Astrocyte (in vitro differentiated cells and primary cell): ENCODE data around the gene PXK. TPM values are rescaled to one million over a fixed set of nuclear protein-coding genes. Genes with fewer than 3 reads are reported as not detected.

ENCODE experiments used
- DNase-seq: peaks from one replicate; pipeline ENCODE4 v3.0.0-alpha.2; 2010; ENCODE audit warnings: low read depth
- FAIRE-seq: peaks from 2 replicates; lab custom pipeline; 2011; peaks lifted over from hg19 to GRCh38; lab: Jason Lieb, UNC
- H2AFZ ChIP-seq: 2 replicates; pipeline ENCODE4 v1.6.0; 2012; ENCODE audit warnings: low read depth, low read length, inconsistent platforms
- H3K27ac ChIP-seq: 2 replicates; pipeline ENCODE4 v1.5.1; 2011; ENCODE audit warnings: low read depth, low read length, inconsistent platforms
- H3K27me3 ChIP-seq: 2 replicates; pipeline ENCODE4 v1.6.0; 2011; ENCODE audit warnings: low read length, inconsistent platforms; ENCODE audit not compliant: insufficient read depth
- H3K36me3 ChIP-seq: 2 replicates; pipeline ENCODE4 v1.5.1; 2011; ENCODE audit warnings: low read length, inconsistent platforms; ENCODE audit not compliant: insufficient read depth
- H3K4me1 ChIP-seq: 2 replicates; pipeline ENCODE4 v1.5.1; 2011; ENCODE audit warnings: low read length, inconsistent platforms; ENCODE audit not compliant: insufficient read depth
- H3K4me2 ChIP-seq: 2 replicates; pipeline ENCODE4 v1.6.0; 2012; ENCODE audit warnings: low read length, inconsistent platforms
- H3K4me3 ChIP-seq: 2 replicates; pipeline ENCODE4 v1.5.1; 2011; ENCODE audit warnings: low read depth, mild to moderate bottlenecking, low read length, inconsistent platforms; ENCODE audit not compliant: insufficient read depth
- H3K79me2 ChIP-seq: 2 replicates; pipeline ENCODE4 v1.6.0; 2012; ENCODE audit warnings: mild to moderate bottlenecking, low read length, inconsistent platforms; ENCODE audit not compliant: insufficient read depth
- H3K9ac ChIP-seq: 2 replicates; pipeline ENCODE4 v1.6.0; 2012; ENCODE audit warnings: mild to moderate bottlenecking, low read length, inconsistent platforms
- H3K9me3 ChIP-seq: 2 replicates; pipeline ENCODE4 v1.5.1; 2012; ENCODE audit warnings: low read depth, mild to moderate bottlenecking, low read length, inconsistent platforms; ENCODE audit not compliant: insufficient read depth
- H4K20me1 ChIP-seq: 2 replicates; pipeline ENCODE4 v1.6.0; 2012; ENCODE audit warnings: low read length, inconsistent platforms; ENCODE audit not compliant: insufficient read depth
- H3K27ac Mint-ChIP-seq: one replicate; pipeline ENCODE4 v1.8.0; 2021; ENCODE audit warnings: mild to moderate bottlenecking, mixed read lengths; ENCODE audit not compliant: unreplicated experiment
- H3K27me3 Mint-ChIP-seq: one replicate; pipeline ENCODE4 v1.8.0; 2021; ENCODE audit warnings: low read depth, mixed read lengths; ENCODE audit not compliant: unreplicated experiment
- H3K36me3 Mint-ChIP-seq: one replicate; pipeline ENCODE4 v1.8.0; 2021; ENCODE audit warnings: low read depth, mixed read lengths; ENCODE audit not compliant: unreplicated experiment
- H3K4me1 Mint-ChIP-seq: one replicate; pipeline ENCODE4 v1.8.0; 2021; ENCODE audit warnings: low read depth, mixed read lengths; ENCODE audit not compliant: unreplicated experiment
- H3K4me3 Mint-ChIP-seq: one replicate; pipeline ENCODE4 v1.8.0; 2021; ENCODE audit warnings: mild to moderate bottlenecking, moderate library complexity, mixed read lengths; ENCODE audit not compliant: unreplicated experiment
- H3K9me3 Mint-ChIP-seq: one replicate; pipeline ENCODE4 v1.8.0; 2021; ENCODE audit warnings: mild to moderate bottlenecking, mixed read lengths; ENCODE audit not compliant: unreplicated experiment
- EZH2 ChIP-seq: IDR thresholded peaks from 2 replicates; pipeline ENCODE4 v1.6.1; 2012; ENCODE audit warnings: mild to moderate bottlenecking, low read length, inconsistent platforms; ENCODE audit not compliant: insufficient read depth
- total RNA-seq: library from RNA; stranded (reverse); gene quantifications from 2 replicates; pipeline ENCODE4 v1.2.1, GENCODE V29; 2021
- TF ChIP-seq, protein P1 (sequence below): IDR thresholded peaks from 2 replicates; pipeline ENCODE4 v1.5.1; 2011; ENCODE audit warnings: low read depth, mild to moderate bottlenecking, inconsistent platforms, low read length, moderate library complexity; ENCODE audit not compliant: insufficient read depth

The PXK gene
- total RNA-seq, 1 donor from 2014 or later, result 10.5 TPM

- TF ChIP-seq, protein P1, sequence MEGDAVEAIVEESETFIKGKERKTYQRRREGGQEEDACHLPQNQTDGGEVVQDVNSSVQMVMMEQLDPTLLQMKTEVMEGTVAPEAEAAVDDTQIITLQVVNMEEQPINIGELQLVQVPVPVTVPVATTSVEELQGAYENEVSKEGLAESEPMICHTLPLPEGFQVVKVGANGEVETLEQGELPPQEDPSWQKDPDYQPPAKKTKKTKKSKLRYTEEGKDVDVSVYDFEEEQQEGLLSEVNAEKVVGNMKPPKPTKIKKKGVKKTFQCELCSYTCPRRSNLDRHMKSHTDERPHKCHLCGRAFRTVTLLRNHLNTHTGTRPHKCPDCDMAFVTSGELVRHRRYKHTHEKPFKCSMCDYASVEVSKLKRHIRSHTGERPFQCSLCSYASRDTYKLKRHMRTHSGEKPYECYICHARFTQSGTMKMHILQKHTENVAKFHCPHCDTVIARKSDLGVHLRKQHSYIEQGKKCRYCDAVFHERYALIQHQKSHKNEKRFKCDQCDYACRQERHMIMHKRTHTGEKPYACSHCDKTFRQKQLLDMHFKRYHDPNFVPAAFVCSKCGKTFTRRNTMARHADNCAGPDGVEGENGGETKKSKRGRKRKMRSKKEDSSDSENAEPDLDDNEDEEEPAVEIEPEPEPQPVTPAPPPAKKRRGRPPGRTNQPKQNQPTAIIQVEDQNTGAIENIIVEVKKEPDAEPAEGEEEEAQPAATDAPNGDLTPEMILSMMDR, result no peak
- no peak for TF ChIP-seq EZH2
- peak overlapping the region; percentile 41 for H3K4me3 Mint-ChIP-seq
- Histone ChIP-seq H3K4me1 (peaks cover 24% of the 10 kb centered on the region), H4K20me1 (peaks cover 5% of the 10 kb centered on the region), H3K4me3 (no peak overlapping the region), H3K9ac (no peak overlapping the region), H3K36me3 (no peaks in the 10 kb centered on the region), H2AFZ (no peak overlapping the region), H3K27me3 (no peaks in the 10 kb centered on the region), H3K27ac (no peak overlapping the region), H3K4me2 (no peak overlapping the region), H3K79me2 (peaks cover 23% of the 10 kb centered on the region), H3K9me3 (no peaks in the 10 kb centered on the region)
- no peaks in the 10 kb centered on the region for H3K9me3 Mint-ChIP-seq
- no peaks in the 10 kb centered on the region for H3K36me3 Mint-ChIP-seq
- DNase-seq, result no peak
- no peak for FAIRE-seq
- H3K4me1 Mint-ChIP-seq, result peaks cover 18% of the 10 kb centered on the region
- peak overlapping the region; percentile 51 for H3K27ac Mint-ChIP-seq
- H3K27me3 Mint-ChIP-seq, result peaks cover 5% of the 10 kb centered on the region
These were observed 1.0 kb upstream of the PXK start for GRCh38 chr3:58331593-58332152.

DNA sequence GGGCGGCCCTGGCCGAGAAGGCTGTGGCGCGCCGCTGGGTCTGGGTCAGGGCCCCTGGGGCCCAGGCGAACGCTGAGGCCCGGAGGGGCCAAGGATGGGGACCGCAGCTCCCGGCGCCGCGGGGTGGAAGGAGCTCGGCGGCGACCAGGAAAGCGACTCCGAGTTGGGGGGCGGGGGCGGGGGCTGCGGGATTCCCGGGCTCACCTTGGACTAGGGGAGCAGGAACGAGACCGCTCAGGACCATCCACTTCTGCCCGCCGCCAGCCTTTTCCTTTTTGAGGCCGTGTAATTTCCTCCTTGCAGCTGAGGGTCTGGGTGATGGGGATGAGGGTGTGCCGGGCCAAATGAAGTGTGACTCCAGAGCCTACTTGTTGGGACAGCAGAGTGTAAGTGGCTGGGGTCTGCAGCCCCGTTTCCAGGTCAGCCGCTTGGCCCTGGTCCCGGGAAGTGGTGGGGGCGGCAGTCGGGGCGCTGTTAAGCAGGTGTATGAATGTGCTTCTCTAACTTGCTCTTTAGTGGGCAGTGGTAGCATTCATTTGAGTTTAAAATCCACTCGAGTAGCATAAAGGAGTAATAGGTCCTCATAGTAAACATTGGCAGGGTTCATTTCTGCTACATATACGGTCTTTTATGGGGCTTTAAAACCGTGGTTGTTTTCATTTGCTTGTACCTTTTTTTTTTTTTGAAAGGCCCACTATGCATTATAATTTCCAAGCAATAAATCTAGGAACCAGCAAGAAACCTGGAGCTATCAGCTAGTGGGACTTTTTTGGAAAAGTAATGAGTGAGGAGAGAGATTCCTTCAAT is 717 bp downstream of the PXK start:
- H3K27ac Mint-ChIP-seq, result no peak overlapping the region
- H3K36me3 Mint-ChIP-seq, result no peaks in the 10 kb centered on the region
- Histone ChIP-seq H3K27me3 (no peaks in the 10 kb centered on the region), H3K79me2 (peaks cover 39% of the 10 kb centered on the region), H3K4me2 (peak overlapping the region; percentile 97), H3K9me3 (no peaks in the 10 kb centered on the region), H3K4me1 (peaks cover 24% of the 10 kb centered on the region), H2AFZ (peak overlapping the region; percentile 36), H4K20me1 (peaks cover 5% of the 10 kb centered on the region), H3K27ac (peak overlapping the region; percentile 54), H3K4me3 (peak overlapping the region; percentile 79), H3K36me3 (no peaks in the 10 kb centered on the region), H3K9ac (peak overlapping the region; percentile 87)
- TF ChIP-seq, protein P1, result no peak
- TF ChIP-seq EZH2, result no peak
- DNase-seq (no peak), FAIRE-seq (no peak)
- peaks cover 5% of the 10 kb centered on the region for H3K27me3 Mint-ChIP-seq
- peak overlapping the region; percentile 99 for H3K4me3 Mint-ChIP-seq
- peaks cover 18% of the 10 kb centered on the region for H3K4me1 Mint-ChIP-seq
- no peaks in the 10 kb centered on the region for H3K9me3 Mint-ChIP-seq

- Mint-ChIP-seq H3K27ac (no peak overlapping the region), H3K27me3 (peaks cover 3% of the 10 kb centered on the region), H3K36me3 (peaks cover 1% of the 10 kb centered on the region), H3K9me3 (no peaks in the 10 kb centered on the region), H3K4me1 (peaks cover 18% of the 10 kb centered on the region), H3K4me3 (peak overlapping the region; percentile 99)
- H3K79me2 ChIP-seq, result peaks cover 39% of the 10 kb centered on the region
- H3K9me3 ChIP-seq, result no peaks in the 10 kb centered on the region
- no peak overlapping the region for H3K27ac ChIP-seq
- peak overlapping the region; percentile 79 for H3K4me3 ChIP-seq
- peak overlapping the region; percentile 87 for H3K9ac ChIP-seq
- H3K4me2 ChIP-seq, result peak overlapping the region; percentile 97
- FAIRE-seq (no peak), DNase-seq (no peak)
- peaks cover 24% of the 10 kb centered on the region for H3K4me1 ChIP-seq
- H3K27me3 ChIP-seq, result no peaks in the 10 kb centered on the region
- H4K20me1 ChIP-seq, result peaks cover 5% of the 10 kb centered on the region
- H3K36me3 ChIP-seq, result no peaks in the 10 kb centered on the region
- H2AFZ ChIP-seq, result no peak overlapping the region
- no peak for TF ChIP-seq EZH2
- TF ChIP-seq, protein P1, result no peak
These were observed 1.3 kb downstream of the PXK start for GRCh38 chr3:58334013-58334321.
